ENCODE results near the gene DCAF17. TPM values are rescaled to one million over a fixed set of nuclear protein-coding genes. Genes with fewer than 3 reads are reported as not detected.
A peak's percentile ranks its signal among the peaks of the same experiment; 100 is the strongest.
"Not testable (repeated sequence)": the region's sequence is repeated elsewhere in the genome, so short reads cannot be mapped to it uniquely, and the experiment has no call there.

DCAF17 gene
- total RNA-seq, 2 donors from 2014 or later: 6.0 to 10.7 TPM

DNA sequence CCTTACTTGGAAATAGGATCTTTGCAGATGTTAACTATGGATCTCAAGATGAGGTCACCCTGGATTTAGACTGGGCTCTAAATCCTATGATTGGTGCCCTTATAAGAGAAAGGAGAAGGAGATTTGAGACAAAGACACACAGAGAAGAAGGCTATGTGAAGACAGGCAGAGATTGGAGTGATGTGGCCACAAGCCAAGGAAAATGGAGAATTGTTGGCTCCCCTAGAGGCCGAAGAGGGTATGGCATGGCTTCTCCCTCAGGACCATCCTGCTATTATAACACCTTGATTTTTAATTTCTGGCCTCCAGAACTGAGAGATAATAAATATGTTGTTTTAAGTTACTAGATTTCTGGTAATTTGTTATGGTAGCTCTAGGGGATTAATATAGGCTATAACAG lies 95.9 kb downstream of the DCAF17 start:
- intact Hi-C loops (cut with DNase I): no loop called here
- DNase-seq (no peak), ATAC-seq (no peak)

DNA sequence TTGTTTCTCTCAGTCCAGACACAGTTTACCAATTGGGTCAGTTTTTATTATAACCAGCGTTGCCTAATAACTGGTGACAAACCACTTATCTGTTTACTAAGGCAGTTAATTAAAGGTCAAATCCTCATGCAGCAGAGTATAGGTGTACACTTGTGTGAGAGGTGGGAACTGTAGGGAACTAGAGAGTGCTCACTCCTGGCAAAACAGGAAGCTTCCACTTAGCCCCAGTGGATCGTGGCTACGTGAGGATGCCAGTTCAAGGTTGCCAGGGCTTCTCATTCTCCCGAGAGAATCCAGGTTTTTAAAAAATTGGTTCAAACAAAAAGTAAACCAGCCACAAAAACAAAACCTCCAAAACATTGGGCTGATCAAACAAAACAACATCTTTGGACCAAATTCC lies 96.4 kb downstream of the DCAF17 start:
- ATAC-seq (no peak), DNase-seq (no peak)
- intact Hi-C loops (cut with DNase I): no loop called here

DNA sequence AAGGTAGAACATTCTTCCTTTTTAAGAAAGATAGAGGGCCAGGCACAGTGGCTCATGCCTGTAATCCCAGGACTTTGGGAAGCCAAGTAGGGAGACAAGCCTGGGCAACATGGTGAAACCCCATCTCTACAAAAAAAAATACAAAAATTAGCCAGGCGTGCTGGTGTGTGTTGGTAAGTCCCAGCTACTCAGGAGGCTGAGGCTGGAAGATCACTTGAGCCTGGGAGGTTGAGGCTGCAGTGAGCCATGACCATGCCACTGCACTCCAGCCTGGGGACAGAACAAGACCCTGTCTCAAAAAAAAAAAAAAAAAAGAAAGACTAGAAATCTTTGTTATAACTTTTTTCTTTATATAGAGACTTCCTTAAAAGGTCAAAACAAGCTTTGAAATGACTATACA lies 96.8 kb downstream of the DCAF17 start:
- ATAC-seq: peak in 1 of 2 donors; percentile 14
- DNase-seq; intact Hi-C loops (cut with DNase I): not testable (repeated sequence)

DNA sequence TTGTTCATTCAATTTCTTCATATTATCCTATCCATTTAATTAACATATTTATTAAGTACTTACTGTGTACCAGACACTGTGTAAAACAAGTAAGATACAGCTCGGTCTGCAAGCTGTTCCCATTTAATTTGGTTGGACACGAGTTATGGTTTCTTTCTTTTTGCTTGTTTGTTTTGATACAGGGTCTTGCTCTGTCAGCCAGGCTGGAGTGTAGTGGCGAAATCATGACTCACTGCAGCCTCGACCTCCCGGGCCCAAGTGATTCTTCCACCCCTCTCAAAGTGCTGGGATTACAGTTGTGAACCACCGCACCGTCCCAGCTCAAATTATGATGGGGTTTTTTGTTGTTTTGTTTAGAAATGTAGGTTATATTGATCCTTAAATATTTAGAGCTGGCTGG lies 97.3 kb downstream of the DCAF17 start:
- ATAC-seq (peak; percentile 38 to 78), DNase-seq (peak; percentile 42)
- intact Hi-C loops (cut with DNase I): no loop called here

DNA sequence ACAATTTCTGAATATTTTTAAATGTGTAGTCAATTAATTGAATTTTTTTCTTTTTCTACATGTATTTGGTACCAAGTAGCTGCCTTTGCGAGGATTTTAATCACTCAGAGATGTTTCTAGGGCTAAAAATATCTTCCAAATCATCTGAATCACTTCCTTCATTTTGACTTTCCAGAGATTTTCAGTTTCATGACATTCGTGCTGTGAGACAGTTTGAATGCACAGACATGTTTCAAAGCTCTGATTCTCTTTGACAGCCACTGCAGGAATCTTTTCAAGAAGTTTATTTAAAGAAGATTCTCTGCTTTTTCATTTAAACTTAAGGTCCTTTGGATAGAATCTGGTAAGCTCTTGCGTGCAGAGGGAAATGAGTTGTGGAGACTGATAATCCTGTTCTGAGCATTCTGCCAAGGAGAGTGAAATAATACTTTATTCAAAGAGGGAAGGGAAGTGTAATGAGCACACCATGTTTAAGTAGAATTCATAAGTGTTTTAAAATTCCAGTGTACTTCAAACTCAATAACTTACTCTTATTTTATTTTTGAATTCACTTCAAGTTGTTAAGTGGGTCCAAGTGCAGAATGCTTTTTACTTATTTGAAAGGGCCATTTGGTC lies 97.9 kb downstream of the DCAF17 start:
- ATAC-seq (no peak), DNase-seq (no peak)
- intact Hi-C loops (cut with DNase I): no loop called here

DNA sequence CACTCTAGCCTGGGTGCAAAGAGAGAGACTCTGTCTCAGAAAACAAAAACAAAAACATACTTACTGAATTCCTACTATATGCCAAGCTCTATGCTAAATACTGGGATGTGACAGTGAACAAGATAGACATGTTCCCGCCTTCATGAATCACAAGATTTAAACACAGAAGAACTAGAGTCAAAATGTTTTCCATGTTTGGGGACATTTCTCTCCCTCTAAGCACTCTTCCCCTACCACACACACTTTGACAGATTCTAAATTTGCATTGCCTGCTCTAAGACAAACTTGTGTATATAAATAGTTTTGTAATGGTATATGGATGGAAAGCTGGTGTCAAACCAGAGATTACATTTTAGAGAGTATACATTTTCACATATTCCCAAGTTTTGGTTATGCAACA lies 99.3 kb downstream of the DCAF17 start:
- no peak for ATAC-seq
- intact Hi-C loops (cut with DNase I): no loop called here

More for the DNA sequence above, 99.3 kb downstream of the DCAF17 start:
- no peak for DNase-seq

Other genes with a start within 250 kb of the DCAF17 start
- gene METTL8, start 236 bp upstream of the DCAF17 start, total RNA-seq: 10 to 100 TPM; 10.2 to 13.3 TPM
- gene CYBRD1, start 88.2 kb downstream of the DCAF17 start, total RNA-seq: 100 to 1,000 TPM in 1 of 2 donors, 10 to 100 TPM in 1; 85.9 to 110 TPM